Measurements from ENCODE around the gene ELN.

- TF ChIP-seq, protein P1, sequence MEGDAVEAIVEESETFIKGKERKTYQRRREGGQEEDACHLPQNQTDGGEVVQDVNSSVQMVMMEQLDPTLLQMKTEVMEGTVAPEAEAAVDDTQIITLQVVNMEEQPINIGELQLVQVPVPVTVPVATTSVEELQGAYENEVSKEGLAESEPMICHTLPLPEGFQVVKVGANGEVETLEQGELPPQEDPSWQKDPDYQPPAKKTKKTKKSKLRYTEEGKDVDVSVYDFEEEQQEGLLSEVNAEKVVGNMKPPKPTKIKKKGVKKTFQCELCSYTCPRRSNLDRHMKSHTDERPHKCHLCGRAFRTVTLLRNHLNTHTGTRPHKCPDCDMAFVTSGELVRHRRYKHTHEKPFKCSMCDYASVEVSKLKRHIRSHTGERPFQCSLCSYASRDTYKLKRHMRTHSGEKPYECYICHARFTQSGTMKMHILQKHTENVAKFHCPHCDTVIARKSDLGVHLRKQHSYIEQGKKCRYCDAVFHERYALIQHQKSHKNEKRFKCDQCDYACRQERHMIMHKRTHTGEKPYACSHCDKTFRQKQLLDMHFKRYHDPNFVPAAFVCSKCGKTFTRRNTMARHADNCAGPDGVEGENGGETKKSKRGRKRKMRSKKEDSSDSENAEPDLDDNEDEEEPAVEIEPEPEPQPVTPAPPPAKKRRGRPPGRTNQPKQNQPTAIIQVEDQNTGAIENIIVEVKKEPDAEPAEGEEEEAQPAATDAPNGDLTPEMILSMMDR (IDR thresholded peaks at IDR 0.05; ENCODE audit: low read depth, low read length): no peak
- no peak for TF ChIP-seq MAX (IDR thresholded peaks at IDR 0.05; ENCODE audit: low read depth, low read length)
- TF ChIP-seq POLR2A (IDR thresholded peaks at IDR 0.05; ENCODE audit: extremely low read depth, insufficient read length): no peak
- TF ChIP-seq MYC (IDR thresholded peaks at IDR 0.05; ENCODE audit: low read depth, low read length): no peak
Measured at GRCh38 chr7:74048999-74049599, 21.1 kb downstream of the ELN start.
